ENCODE data around the gene MAP3K5.
"Not testable (repeated sequence)": the region's sequence is repeated elsewhere in the genome, so short reads cannot be mapped to it uniquely, and the experiment has no call there.

- TF ChIP-seq CTCF, POLR2A, POLR2AphosphoS5 (IDR thresholded peaks at IDR 0.05): not testable (repeated sequence)
These were observed 23.3 kb upstream of the MAP3K5 start for GRCh38 chr6:136815608-136816007.

All from suprapubic skin (tissue), 4 donors.